Measurements from ENCODE around the gene ATAD3A. TPM values are rescaled to one million over a fixed set of nuclear protein-coding genes. Genes with fewer than 3 reads are reported as not detected.
A peak's percentile ranks its signal among the peaks of the same experiment; 100 is the strongest.
"Not testable (repeated sequence)": the region's sequence is repeated elsewhere in the genome, so short reads cannot be mapped to it uniquely, and the experiment has no call there.

The ATAD3A gene
- total RNA-seq: 18.5 TPM
- long read RNA-seq, transcript ATAD3A-203 (16 exons, 2,492 nt): major isoform, 111 of 133 reads
- long read RNA-seq, partial matches to known transcripts: 11 of 133 reads
- long read RNA-seq, other reads (novel, unspliced or antisense): 11 of 133 reads

GRCh38 chr1:1511533-1512285 is at the start of gene ATAD3A:
TSS of gene ATAD3A (plus strand) at chr1:1512162. CDS start at chr1:1512269, 107 bp downstream.
- DNase-seq: peak; percentile 100
- ATAC-seq (ENCODE audit: poor library complexity): peak; percentile 98
- intact Hi-C loops (cut with DNase I): no loop called here

- ATAC-seq (ENCODE audit: poor library complexity) (no peak), DNase-seq (peak; percentile 56)
- intact Hi-C loops (cut with DNase I): no loop called here
Measured at GRCh38 chr1:1462318-1462966, 49.5 kb upstream of the ATAD3A start.

- intact Hi-C loops (cut with DNase I): no loop called here
- DNase-seq (no peak), ATAC-seq (ENCODE audit: poor library complexity) (no peak)
Measured at GRCh38 chr1:1463312-1463711, 48.6 kb upstream of the ATAD3A start.

- ATAC-seq (ENCODE audit: poor library complexity); DNase-seq; intact Hi-C loops (cut with DNase I): not testable (repeated sequence)
Measured at GRCh38 chr1:1468196-1468985, 43.6 kb upstream of the ATAD3A start.

- intact Hi-C loops (cut with DNase I): no loop called here
- DNase-seq (no peak), ATAC-seq (ENCODE audit: poor library complexity) (no peak)
Measured at GRCh38 chr1:1470626-1471388, 41.2 kb upstream of the ATAD3A start.

- intact Hi-C loops (cut with DNase I): no loop called here
- DNase-seq (peak; percentile 97), ATAC-seq (ENCODE audit: poor library complexity) (peak; percentile 99)
Measured at GRCh38 chr1:1471389-1472052, 40.4 kb upstream of the ATAD3A start, which contains the start of gene ATAD3B. TSS of gene ATAD3B (plus strand) at chr1:1471765. CDS start at chr1:1471885, 120 bp downstream.

- intact Hi-C loops (cut with DNase I); DNase-seq; ATAC-seq (ENCODE audit: poor library complexity): not testable (repeated sequence)
Measured at GRCh38 chr1:1472053-1472876, 39.7 kb upstream of the ATAD3A start.

GRCh38 chr1:1476011-1476410 is 36.0 kb upstream of the ATAD3A start:
- intact Hi-C loops (cut with DNase I); DNase-seq; ATAC-seq (ENCODE audit: poor library complexity): not testable (repeated sequence)

- no peak for DNase-seq
- intact Hi-C loops (cut with DNase I): no loop called here
- no peak for ATAC-seq (ENCODE audit: poor library complexity)
Measured at GRCh38 chr1:1477206-1477605, 34.8 kb upstream of the ATAD3A start.

- DNase-seq (no peak), ATAC-seq (ENCODE audit: poor library complexity) (no peak)
- intact Hi-C loops (cut with DNase I): no loop called here
Measured at GRCh38 chr1:1479547-1480487, 32.1 kb upstream of the ATAD3A start.

- DNase-seq; ATAC-seq (ENCODE audit: poor library complexity); intact Hi-C loops (cut with DNase I): not testable (repeated sequence)
Measured at GRCh38 chr1:1480488-1480867, 31.5 kb upstream of the ATAD3A start.

- intact Hi-C loops (cut with DNase I); ATAC-seq (ENCODE audit: poor library complexity); DNase-seq: not testable (repeated sequence)
Measured at GRCh38 chr1:1481811-1482210, 30.2 kb upstream of the ATAD3A start.

- intact Hi-C loops (cut with DNase I): no loop called here
- ATAC-seq (ENCODE audit: poor library complexity) (no peak), DNase-seq (no peak)
Measured at GRCh38 chr1:1482856-1483255, 29.1 kb upstream of the ATAD3A start.

- ATAC-seq (ENCODE audit: poor library complexity): no peak
- no peak for DNase-seq
- intact Hi-C loops (cut with DNase I): no loop called here
Measured at GRCh38 chr1:1483714-1484113, 28.2 kb upstream of the ATAD3A start.

GRCh38 chr1:1484976-1485750 is 26.8 kb upstream of the ATAD3A start:
- intact Hi-C loops (cut with DNase I); DNase-seq; ATAC-seq (ENCODE audit: poor library complexity): not testable (repeated sequence)

Measured in Right ventricle myocardium superior (tissue), 1 donor.